GM12874 (cell line): ENCODE data around the gene PPP1R9A.

Experiments
- TF ChIP-seq, protein P1 (sequence below): IDR thresholded peaks from 2 replicates; pipeline ENCODE4 v1.5.1; 2011; ENCODE audit warnings: low read depth, mild to moderate bottlenecking, control low read depth, low read length, moderate library complexity; ENCODE audit not compliant: insufficient read depth

PPP1R9A gene

DNA sequence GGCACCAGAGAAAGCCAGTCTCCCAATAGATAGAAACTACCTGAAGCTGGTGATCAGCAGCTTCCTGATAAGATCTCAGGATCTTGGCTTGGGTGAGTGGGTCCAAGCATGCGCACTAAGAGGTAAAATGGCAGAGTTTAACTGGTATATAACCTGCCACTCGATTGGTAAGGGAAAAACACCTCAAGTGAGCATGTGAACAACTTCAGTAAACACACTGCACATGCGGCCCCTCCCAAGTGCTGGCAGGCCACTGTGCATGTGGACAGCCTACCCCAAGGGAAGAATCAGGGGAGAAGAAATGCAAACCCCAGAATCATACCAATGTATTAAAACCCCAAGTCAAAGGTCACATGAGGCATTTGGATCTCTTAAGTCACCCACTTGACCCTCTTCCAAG lies 434.6 kb downstream of the PPP1R9A start:
- TF ChIP-seq, protein P1, sequence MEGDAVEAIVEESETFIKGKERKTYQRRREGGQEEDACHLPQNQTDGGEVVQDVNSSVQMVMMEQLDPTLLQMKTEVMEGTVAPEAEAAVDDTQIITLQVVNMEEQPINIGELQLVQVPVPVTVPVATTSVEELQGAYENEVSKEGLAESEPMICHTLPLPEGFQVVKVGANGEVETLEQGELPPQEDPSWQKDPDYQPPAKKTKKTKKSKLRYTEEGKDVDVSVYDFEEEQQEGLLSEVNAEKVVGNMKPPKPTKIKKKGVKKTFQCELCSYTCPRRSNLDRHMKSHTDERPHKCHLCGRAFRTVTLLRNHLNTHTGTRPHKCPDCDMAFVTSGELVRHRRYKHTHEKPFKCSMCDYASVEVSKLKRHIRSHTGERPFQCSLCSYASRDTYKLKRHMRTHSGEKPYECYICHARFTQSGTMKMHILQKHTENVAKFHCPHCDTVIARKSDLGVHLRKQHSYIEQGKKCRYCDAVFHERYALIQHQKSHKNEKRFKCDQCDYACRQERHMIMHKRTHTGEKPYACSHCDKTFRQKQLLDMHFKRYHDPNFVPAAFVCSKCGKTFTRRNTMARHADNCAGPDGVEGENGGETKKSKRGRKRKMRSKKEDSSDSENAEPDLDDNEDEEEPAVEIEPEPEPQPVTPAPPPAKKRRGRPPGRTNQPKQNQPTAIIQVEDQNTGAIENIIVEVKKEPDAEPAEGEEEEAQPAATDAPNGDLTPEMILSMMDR: no peak

DNA sequence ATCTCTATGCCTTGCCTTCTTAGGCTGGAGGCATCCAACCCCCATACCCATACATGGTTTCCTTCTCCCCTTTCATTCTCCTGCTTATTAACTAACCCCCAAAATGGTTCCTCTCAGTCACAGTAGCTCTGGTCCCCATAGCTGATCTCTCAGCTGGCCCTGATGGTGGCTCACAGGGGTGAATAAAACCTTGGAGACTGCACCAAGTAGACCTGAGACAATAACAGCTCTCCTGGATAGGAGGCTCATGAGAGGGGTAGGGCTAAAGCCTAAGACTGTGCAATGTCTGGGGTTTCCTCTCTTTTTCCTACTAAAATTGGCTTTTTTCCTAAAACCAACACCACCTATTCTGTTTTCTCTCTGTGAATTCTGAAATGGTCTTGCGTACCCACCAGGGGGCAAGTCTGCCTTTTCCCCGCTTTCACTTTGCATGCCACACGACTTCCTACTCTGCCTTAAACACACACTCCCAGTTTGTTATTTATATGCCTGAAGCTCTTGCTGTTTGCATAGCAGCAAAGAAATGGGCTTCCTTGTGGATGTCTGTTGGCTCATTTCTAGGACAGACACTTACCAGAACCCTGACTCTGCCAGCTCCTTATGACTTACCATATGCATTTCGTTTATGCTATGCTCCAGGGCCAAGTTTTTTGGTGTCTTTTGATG lies 435.4 kb downstream of the PPP1R9A start:
- TF ChIP-seq, protein P1: no peak
